MCF 10A (cell line): Measurements from ENCODE around the gene TIMM29. TPM values are rescaled to one million over a fixed set of nuclear protein-coding genes. Genes with fewer than 3 reads are reported as not detected.

Experiments
- BruUV-seq: library from RNA; stranded (reverse); fragments of 400-500 nt; replicated peaks from 2 replicates; lab custom pipeline; 2021; lab: Mats Ljungman, UMichigan
- CTCF ChIA-PET: fragments of 300-600 bp; sonication (Branson Sonifier 250); formaldehyde crosslinking; extraction: SDS; loops from one replicate; lab custom pipeline; 2021; ENCODE audit warnings: antibody characterized with exemption, inconsistent platforms; lab: Yijun Ruan, JAX
- POLR2A ChIA-PET: fragments of 300-600, 350-650 bp; sonication (Branson Sonifier 250); formaldehyde crosslinking; extraction: SDS; loops from one replicate; lab custom pipeline; 2020; ENCODE audit warnings: antibody characterized with exemption, inconsistent platforms; lab: Yijun Ruan, JAX
- DNase-seq: peaks from one replicate; pipeline ENCODE4 v3.0.0-alpha.2; 2018; ENCODE audit not compliant: unreplicated experiment
- H3K27ac Mint-ChIP-seq: one replicate; pipeline ENCODE4 v1.8.0; 2022; ENCODE audit warnings: mild to moderate bottlenecking, low read depth, mixed read lengths; ENCODE audit not compliant: unreplicated experiment
- H3K27me3 Mint-ChIP-seq: one replicate; pipeline ENCODE4 v1.8.0; 2022; ENCODE audit warnings: mixed read lengths; ENCODE audit not compliant: insufficient read depth, unreplicated experiment
- H3K36me3 Mint-ChIP-seq: one replicate; pipeline ENCODE4 v1.8.0; 2022; ENCODE audit warnings: mild to moderate bottlenecking, moderate library complexity, mixed read lengths; ENCODE audit not compliant: insufficient read depth, unreplicated experiment
- H3K4me1 Mint-ChIP-seq: one replicate; pipeline ENCODE4 v1.8.0; 2022; ENCODE audit warnings: mixed read lengths; ENCODE audit not compliant: insufficient read depth, unreplicated experiment
- H3K4me3 Mint-ChIP-seq: one replicate; pipeline ENCODE4 v1.8.0; 2022; ENCODE audit warnings: mild to moderate bottlenecking, moderate library complexity, mixed read lengths; ENCODE audit not compliant: unreplicated experiment
- H3K9me3 Mint-ChIP-seq: one replicate; pipeline ENCODE4 v1.8.0; 2022; ENCODE audit warnings: mixed read lengths; ENCODE audit not compliant: unreplicated experiment
- intact Hi-C: fragments of 100-400 bp; cut with micrococcal nuclease; formaldehyde crosslinking; loops from 2 replicates; pipeline ENCODE4 v1.14.1; 2022
- total RNA-seq: library from RNA; stranded (reverse); gene quantifications from 2 replicates; pipeline ENCODE4 v1.2.3, GENCODE V29; 2022
- TF ChIP-seq, protein P1 (sequence below): fragments of 200-600 bp; IDR thresholded peaks from one replicate; pipeline ENCODE4 v1.8.0; 2022; ENCODE audit warnings: antibody characterized with exemption, mild to moderate bottlenecking; ENCODE audit not compliant: unreplicated experiment

The TIMM29 gene
- total RNA-seq, 1 experiment from 2014 or later = 18.3 TPM

DNA sequence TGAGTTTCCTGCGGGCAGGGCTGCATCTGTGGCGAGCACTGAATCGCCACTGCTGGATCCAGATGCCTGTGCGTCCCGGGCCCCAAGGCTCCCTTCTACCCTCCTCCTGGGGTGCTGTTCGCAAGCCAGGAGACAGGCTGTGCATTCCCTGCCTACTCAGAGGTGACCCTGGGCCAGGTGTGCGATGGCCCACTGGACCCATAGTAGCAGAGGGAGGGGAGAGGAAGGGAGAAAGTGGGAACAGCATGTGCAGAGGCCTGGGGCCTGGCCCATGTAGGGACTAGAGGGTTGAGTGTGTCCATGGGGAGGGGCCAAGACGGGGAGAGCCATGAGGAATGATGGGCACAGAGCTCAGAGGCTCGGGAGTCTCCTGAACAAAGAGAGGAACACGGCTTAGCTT lies 30.0 kb upstream of the TIMM29 start:
- H3K4me3 Mint-ChIP-seq = no peak overlapping the region
- CTCF ChIA-PET = interaction anchor here (0.6 to 1.1 kb wide), 3 partner anchors 13 to 148 kb away, joined by 3 to 4 read pairs (median 3); no protein-coding TSS in a partner anchor
- no TSS peak for BruUV-seq
- peak overlapping the region; percentile 95 for H3K27ac Mint-ChIP-seq
- H3K36me3 Mint-ChIP-seq = peaks cover 7% of the 10 kb centered on the region
- POLR2A ChIA-PET = interaction anchor here (0.6 to 2.3 kb wide), 5 partner anchors 10 to 29 kb away, joined by 3 to 10 read pairs (median 7); partner anchors contain the start of gene YIPF2
- no peak for DNase-seq
- no peaks in the 10 kb centered on the region for H3K27me3 Mint-ChIP-seq
- no peaks in the 10 kb centered on the region for H3K9me3 Mint-ChIP-seq
- TF ChIP-seq, protein P1, sequence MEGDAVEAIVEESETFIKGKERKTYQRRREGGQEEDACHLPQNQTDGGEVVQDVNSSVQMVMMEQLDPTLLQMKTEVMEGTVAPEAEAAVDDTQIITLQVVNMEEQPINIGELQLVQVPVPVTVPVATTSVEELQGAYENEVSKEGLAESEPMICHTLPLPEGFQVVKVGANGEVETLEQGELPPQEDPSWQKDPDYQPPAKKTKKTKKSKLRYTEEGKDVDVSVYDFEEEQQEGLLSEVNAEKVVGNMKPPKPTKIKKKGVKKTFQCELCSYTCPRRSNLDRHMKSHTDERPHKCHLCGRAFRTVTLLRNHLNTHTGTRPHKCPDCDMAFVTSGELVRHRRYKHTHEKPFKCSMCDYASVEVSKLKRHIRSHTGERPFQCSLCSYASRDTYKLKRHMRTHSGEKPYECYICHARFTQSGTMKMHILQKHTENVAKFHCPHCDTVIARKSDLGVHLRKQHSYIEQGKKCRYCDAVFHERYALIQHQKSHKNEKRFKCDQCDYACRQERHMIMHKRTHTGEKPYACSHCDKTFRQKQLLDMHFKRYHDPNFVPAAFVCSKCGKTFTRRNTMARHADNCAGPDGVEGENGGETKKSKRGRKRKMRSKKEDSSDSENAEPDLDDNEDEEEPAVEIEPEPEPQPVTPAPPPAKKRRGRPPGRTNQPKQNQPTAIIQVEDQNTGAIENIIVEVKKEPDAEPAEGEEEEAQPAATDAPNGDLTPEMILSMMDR = no peak
- H3K4me1 Mint-ChIP-seq = peaks cover 13% of the 10 kb centered on the region
- intact Hi-C loops = loop anchor here (1.0 kb wide), 1 partner anchor 27 kb away; the partner anchor contains the start of gene CARM1

DNA sequence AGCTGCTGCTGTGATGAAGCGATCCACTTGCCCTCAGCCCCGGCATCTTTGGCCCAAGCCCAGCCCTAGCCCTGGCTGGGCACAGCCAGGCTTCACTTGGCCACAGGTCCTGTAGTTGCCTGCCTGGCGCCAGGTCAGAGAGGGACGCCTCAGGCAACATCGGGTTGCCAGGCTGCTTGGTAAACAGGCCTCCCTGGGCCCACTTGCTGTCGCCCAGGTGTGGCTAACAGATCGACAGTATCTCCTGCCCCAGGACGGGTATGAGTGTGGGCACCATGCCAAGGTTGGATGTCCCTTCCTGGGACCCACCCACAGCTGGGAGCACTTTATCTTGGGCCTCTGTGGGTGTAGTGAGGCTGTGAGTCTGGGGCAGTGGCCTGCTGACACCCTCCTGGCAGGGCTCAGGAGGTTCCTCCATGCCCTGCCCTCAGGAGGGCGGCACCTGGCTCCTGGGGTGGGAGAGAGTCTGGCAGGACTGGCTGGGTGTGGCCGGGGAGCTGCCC lies 29.4 kb upstream of the TIMM29 start:
- CTCF ChIA-PET = interaction anchor here (0.6 to 2.3 kb wide), 7 partner anchors 10 to 149 kb away, joined by 3 to 6 read pairs (median 3); partner anchors contain the start of gene CARM1

DNA sequence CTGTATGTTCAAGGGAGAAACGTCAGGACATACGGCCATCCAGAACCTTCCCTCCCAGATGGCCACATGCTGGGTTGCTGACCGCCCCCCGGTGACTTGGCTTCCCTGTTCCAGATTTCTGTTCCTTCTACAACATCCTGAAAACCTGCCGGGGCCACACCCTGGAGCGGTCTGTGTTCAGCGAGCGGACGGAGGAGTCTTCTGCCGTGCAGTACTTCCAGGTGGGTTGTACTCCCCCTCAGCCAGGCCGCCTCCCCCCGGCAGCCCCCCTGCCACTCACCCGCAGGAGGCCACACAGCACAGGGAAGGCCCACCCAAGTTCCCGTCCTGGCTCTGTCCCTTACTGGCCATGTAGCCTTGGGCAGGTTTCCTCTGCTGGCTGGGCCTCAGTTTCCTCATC lies 20.7 kb upstream of the TIMM29 start:
- TF ChIP-seq, protein P1 = no peak
- no peaks in the 10 kb centered on the region for H3K4me1 Mint-ChIP-seq
- no peak overlapping the region for H3K27ac Mint-ChIP-seq
- no peak for DNase-seq
- intact Hi-C loops = no loop called here
- no peaks in the 10 kb centered on the region for H3K9me3 Mint-ChIP-seq
- peaks cover 54% of the 10 kb centered on the region for H3K36me3 Mint-ChIP-seq
- ChIA-PET POLR2A (no interaction called here), CTCF (interaction anchor here (0.6 kb wide), 1 partner anchor 880 kb away, joined by 3 read pairs; no protein-coding TSS in a partner anchor)
- no TSS peak for BruUV-seq
- H3K27me3 Mint-ChIP-seq = no peaks in the 10 kb centered on the region
- no peak overlapping the region for H3K4me3 Mint-ChIP-seq

More for the DNA sequence above, 29.4 kb upstream of the TIMM29 start:
- peaks cover 7% of the 10 kb centered on the region for H3K36me3 Mint-ChIP-seq
- peaks cover 13% of the 10 kb centered on the region for H3K4me1 Mint-ChIP-seq
- peak overlapping the region; percentile 95 for H3K27ac Mint-ChIP-seq
- BruUV-seq = no TSS peak
- intact Hi-C loops = loop anchor here (1.0 kb wide), 1 partner anchor 28 kb away; the partner anchor contains the start of gene CARM1
- no peaks in the 10 kb centered on the region for H3K27me3 Mint-ChIP-seq
- POLR2A ChIA-PET = interaction anchor here (0.6 to 2.3 kb wide), 6 partner anchors 11 to 29 kb away, joined by 3 to 10 read pairs (median 6); partner anchors contain the start of gene YIPF2
- peak; percentile 85 for DNase-seq
- no peaks in the 10 kb centered on the region for H3K9me3 Mint-ChIP-seq
- H3K4me3 Mint-ChIP-seq = peak overlapping the region; percentile 62
- TF ChIP-seq, protein P1 = no peak

DNA sequence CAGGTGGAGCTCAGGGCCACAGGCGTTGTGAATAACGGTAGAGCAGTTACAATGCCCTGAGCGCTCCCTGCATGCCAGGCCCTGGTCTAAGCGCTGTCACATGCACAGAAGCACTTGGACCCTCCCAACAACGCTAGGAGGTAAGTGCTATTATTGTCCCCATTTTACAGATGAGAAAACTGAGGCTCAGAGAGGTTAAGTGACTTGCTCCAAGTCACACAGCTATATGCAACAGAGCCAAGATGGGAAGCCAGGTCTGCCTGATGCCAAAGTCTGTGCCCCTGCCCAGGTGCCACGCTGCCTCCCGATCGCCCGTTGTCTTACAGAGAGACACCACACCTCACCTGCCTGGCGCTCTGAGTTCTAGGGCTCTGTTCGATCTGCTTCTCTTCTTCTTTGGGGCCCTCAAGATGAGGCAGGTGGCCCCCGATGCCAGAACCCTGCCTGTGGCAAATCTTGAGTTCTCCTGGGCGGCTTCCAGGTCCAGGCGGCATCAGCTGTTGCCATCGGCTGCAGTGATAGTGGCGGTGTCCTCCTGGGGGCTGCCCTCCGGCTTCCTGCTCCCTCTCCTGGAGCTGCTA lies 20.1 kb upstream of the TIMM29 start:
- Mint-ChIP-seq H3K36me3 (peaks cover 57% of the 10 kb centered on the region), H3K9me3 (no peaks in the 10 kb centered on the region), H3K27me3 (no peaks in the 10 kb centered on the region), H3K4me3 (no peak overlapping the region), H3K4me1 (no peaks in the 10 kb centered on the region), H3K27ac (no peak overlapping the region)
- no peak for DNase-seq
- intact Hi-C loops = no loop called here
- BruUV-seq = no TSS peak
- TF ChIP-seq, protein P1 = no peak
- ChIA-PET CTCF (no interaction called here), POLR2A (no interaction called here)
